Endothelial cell of umbilical vein (primary cell): ENCODE results near the gene GNAL. TPM values are rescaled to one million over a fixed set of nuclear protein-coding genes. Genes with fewer than 3 reads are reported as not detected.

Experiments
- BruUV-seq: library from RNA; stranded (reverse); fragments of 400-500 nt; replicated peaks from 2 replicates; lab custom pipeline; 2021; lab: Mats Ljungman, UMichigan
- CTCF ChIA-PET: fragments of 300-600, 350-600 bp; sonication (Branson Sonifier 250); formaldehyde crosslinking; loops from one replicate; lab custom pipeline; 2021; ENCODE audit warnings: antibody characterized with exemption, inconsistent platforms; lab: Charles Lee
- POLR2A ChIA-PET: fragments of 300-600, 350-600 bp; sonication (Branson Sonifier 250); formaldehyde crosslinking; loops from one replicate; lab custom pipeline; 2021; ENCODE audit warnings: antibody characterized with exemption, inconsistent platforms; lab: Charles Lee
- DNase-seq: peaks from one replicate; pipeline ENCODE4 v3.0.0-alpha.2; 2011; ENCODE audit warnings: low read depth, low spot score
- FAIRE-seq: peaks from 2 replicates; lab custom pipeline; 2011; peaks lifted over from hg19 to GRCh38; lab: Jason Lieb, UNC
- H2AFZ ChIP-seq: 2 replicates; pipeline ENCODE4 v1.6.0; 2012; ENCODE audit warnings: low read depth, low read length, control low read depth, inconsistent platforms
- H3K27ac ChIP-seq: 2 replicates; pipeline ENCODE4 v1.5.1; 2011; ENCODE audit warnings: low read depth, mild to moderate bottlenecking, control low read depth, low read length, moderate library complexity; ENCODE audit not compliant: insufficient read depth
- H3K27me3 ChIP-seq, 2 experiments: 2 replicates each; pipeline versions ENCODE4 v1.6.0 to v1.6.1; 2011; ENCODE audit warnings: low read length in 2 of 2, mixed read lengths in 1 of 2; ENCODE audit not compliant: control insufficient read depth in 2 of 2, insufficient read depth in 2 of 2
- H3K36me3 ChIP-seq, 2 experiments: 2 replicates in 1 of 2; 3 replicates in 1 of 2; pipeline ENCODE4 v1.5.1; 2011; ENCODE audit warnings: low read length in 2 of 2, mild to moderate bottlenecking in 1 of 2, moderate library complexity in 1 of 2; ENCODE audit not compliant: control insufficient read depth in 2 of 2, insufficient read depth in 2 of 2; ENCODE audit errors: extremely low read depth in 1 of 2
- H3K4me1 ChIP-seq: 3 replicates; pipeline ENCODE4 v1.5.1; 2011; ENCODE audit warnings: mild to moderate bottlenecking, low read length; ENCODE audit not compliant: control insufficient read depth, insufficient read depth; ENCODE audit errors: extremely low read depth
- H3K4me2 ChIP-seq: 2 replicates; pipeline ENCODE4 v1.6.1; 2011; ENCODE audit warnings: low read length, control low read depth, mixed read lengths; ENCODE audit not compliant: insufficient read depth
- H3K4me3 ChIP-seq, 3 experiments: fragments of 200-600 bp in 1 of 3; sonication (generic), shearing (Covaris generic) in 1 of 3; replicated peaks in 1 of 3; 2 replicates each; pipeline ENCODE4 v1.5.1; 2011 to 2016; ENCODE audit warnings: control low read depth in 3 of 3, low read length in 3 of 3, mild to moderate bottlenecking in 2 of 3, inconsistent platforms in 1 of 3, low read depth in 1 of 3, moderate library complexity in 1 of 3; ENCODE audit not compliant: insufficient read depth in 1 of 3
- H3K79me2 ChIP-seq: 2 replicates; pipeline ENCODE4 v1.6.0; 2012; ENCODE audit warnings: low read length, inconsistent platforms; ENCODE audit not compliant: control insufficient read depth, insufficient read depth
- H3K9ac ChIP-seq: replicated peaks from 2 replicates; pipeline ENCODE3; 2011; ENCODE audit warnings: low read length, control low read depth; ENCODE audit not compliant: insufficient read depth; ENCODE audit errors: extremely low read depth
- H3K9me1 ChIP-seq: replicated peaks from 3 replicates; pipeline ENCODE4 v1.6.0; 2011; ENCODE audit warnings: mild to moderate bottlenecking, low read length; ENCODE audit not compliant: control insufficient read depth, insufficient read depth; ENCODE audit errors: extremely low read depth
- H3K9me3 ChIP-seq: replicated peaks from 2 replicates; pipeline ENCODE4 v1.5.1; 2012; ENCODE audit warnings: low read length, inconsistent platforms; ENCODE audit not compliant: control insufficient read depth, insufficient read depth
- H4K20me1 ChIP-seq: replicated peaks from 2 replicates; pipeline ENCODE3; 2011; ENCODE audit warnings: mild to moderate bottlenecking, low read length; ENCODE audit not compliant: control insufficient read depth, insufficient read depth; ENCODE audit errors: extremely low read depth
- CTCF ChIP-seq, 2 donors: IDR thresholded peaks; 1 replicate in 1 of 2; 2 replicates in 1 of 2; pipeline ENCODE4 v1.5.1; 2011; ENCODE audit warnings: low read length in 2 of 2, mild to moderate bottlenecking in 2 of 2, moderate library complexity in 2 of 2, control low read depth in 1 of 2, inconsistent platforms in 1 of 2, low read depth in 1 of 2; ENCODE audit not compliant: insufficient read depth in 1 of 2; ENCODE audit errors: extremely low read depth in 1 of 2
- EZH2 ChIP-seq: IDR thresholded peaks from 2 replicates; pipeline ENCODE4 v1.6.1; 2012; ENCODE audit warnings: borderline replicate concordance, low read depth, mild to moderate bottlenecking, moderate library complexity, low read length, inconsistent platforms; ENCODE audit not compliant: severe bottlenecking
- FOS ChIP-seq: IDR thresholded peaks from 2 replicates; pipeline ENCODE4 v1.6.1; 2011; ENCODE audit warnings: mild to moderate bottlenecking, low read length, moderate library complexity, borderline replicate concordance; ENCODE audit not compliant: insufficient read depth
- GATA2 ChIP-seq: IDR thresholded peaks from 2 replicates; pipeline ENCODE4 v1.7.0; 2011; ENCODE audit warnings: low read depth, mild to moderate bottlenecking, moderate library complexity, mixed read lengths, low read length; ENCODE audit not compliant: insufficient read length, insufficient read depth
- JUN ChIP-seq: IDR thresholded peaks from 2 replicates; pipeline ENCODE4 v1.6.1; 2011; ENCODE audit warnings: borderline replicate concordance, low read depth; ENCODE audit not compliant: insufficient read length, insufficient read depth
- MAX ChIP-seq: IDR thresholded peaks from 2 replicates; pipeline ENCODE4 v1.6.1; 2011; ENCODE audit not compliant: insufficient read depth, insufficient read length
- MYC ChIP-seq: IDR thresholded peaks from one replicate; pipeline ENCODE4 v1.6.1; 2011; ENCODE audit warnings: mild to moderate bottlenecking, low read depth, low read length
- POLR2A ChIP-seq: IDR thresholded peaks from 2 replicates; pipeline ENCODE4 v1.6.1; 2012; ENCODE audit warnings: low read depth, mild to moderate bottlenecking, control low read depth, low read length
- POLR2AphosphoS5 ChIP-seq: IDR thresholded peaks from 2 replicates; pipeline ENCODE4 v1.6.1; 2012; ENCODE audit warnings: low read depth, mild to moderate bottlenecking, control low read depth, low read length, moderate library complexity; ENCODE audit not compliant: insufficient read depth
- dilution Hi-C: fragments of 300-500 bp; cut with MboI; formaldehyde crosslinking; loops from one replicate; pipeline ENCODE4 v1.15.0; 2019; ENCODE audit warnings: low sequenced_read_pairs; ENCODE audit not compliant: extremely low pct_ligation_motif_present
- intact Hi-C: fragments of 100-400 bp; cut with micrococcal nuclease; formaldehyde crosslinking; loops from one replicate; pipeline ENCODE4 v1.10.0; 2022
- polyA plus RNA-seq, 4 experiments: library from polyadenylated mRNA; depleted of rRNA in 3 of 4; stranded (reverse) in 3 of 4; unstranded in 1 of 4; fragments of >200 nt; gene quantifications; 2 replicates each; pipeline versions ENCODE4 v1.2.1 to v1.2.3, GENCODE V29; 2011 to 2012; ENCODE audit warnings: missing spikeins in 1 of 4
- total RNA-seq: library from RNA; stranded (reverse); gene quantifications from 2 replicates; pipeline ENCODE4 v1.2.3, GENCODE V29; 2021

GNAL gene
- total and polyA plus RNA-seq, 2 donors (not counting 3 experiments of a cell fraction or from before 2014, with no cell fraction given) = 0.07 to 0.73 TPM

GRCh38 chr18:11925800-11926481 lies 236.9 kb downstream of the GNAL start:
- Histone ChIP-seq H3K9me1 (no peaks in the 10 kb centered on the region), H3K79me2 (no peaks in the 10 kb centered on the region), H3K4me3 (no peak overlapping the region), H3K4me1 (no peaks in the 10 kb centered on the region), H3K9ac (no peak overlapping the region), H3K4me2 (no peak overlapping the region), H4K20me1 (no peaks in the 10 kb centered on the region), H3K27ac (no peak overlapping the region), H3K27me3 (peaks cover 0 to 4% of the 10 kb centered on the region in 2 experiments), H2AFZ (no peak overlapping the region), H3K9me3 (no peaks in the 10 kb centered on the region), H3K36me3 (no peaks in the 10 kb centered on the region)
- DNase-seq = no peak
- no TSS peak for BruUV-seq
- ChIA-PET POLR2A (no interaction called here), CTCF (interaction anchor here (1.0 to 5.5 kb wide), 2 partner anchors 12 to 16 kb away, joined by 3 to 37 read pairs; no protein-coding TSS in a partner anchor)
- TF ChIP-seq MAX (no peak), FOS (no peak), EZH2 (no peak), MYC (no peak), CTCF (IDR thresholded peaks at IDR 0.05; ENCODE audit: extremely low read depth in 1 of 2, insufficient read depth in 1 of 2, low read depth in 1 of 2, low read length in 2 of 2) (no peak), POLR2AphosphoS5 (no peak), GATA2 (no peak), POLR2A (no peak), JUN (no peak)
- dilution Hi-C loops (no loop called here), intact Hi-C loops (no loop called here)
- FAIRE-seq = no peak
